Hematopoietic multipotent progenitor cell (in vitro differentiated cells): ENCODE data around the gene MS4A4A. TPM values are rescaled to one million over a fixed set of nuclear protein-coding genes. Genes with fewer than 3 reads are reported as not detected.
"Not testable (repeated sequence)": the region's sequence is repeated elsewhere in the genome, so short reads cannot be mapped to it uniquely, and the experiment has no call there.

ENCODE experiments used
- DNase-seq, 3 donors: peaks; one replicate each; pipeline ENCODE4 v3.0.0-alpha.2; 2011 to 2015; ENCODE audit warnings: low read depth in 2 of 3, low spot score in 2 of 3
- total RNA-seq: library from RNA; depleted of rRNA; stranded (reverse); fragments of >200 nt; gene quantifications from one replicate; pipeline ENCODE4 v1.2.3, GENCODE V29; 2012

Gene MS4A4A
- total RNA-seq, 1 donor = 1.1 TPM

DNA sequence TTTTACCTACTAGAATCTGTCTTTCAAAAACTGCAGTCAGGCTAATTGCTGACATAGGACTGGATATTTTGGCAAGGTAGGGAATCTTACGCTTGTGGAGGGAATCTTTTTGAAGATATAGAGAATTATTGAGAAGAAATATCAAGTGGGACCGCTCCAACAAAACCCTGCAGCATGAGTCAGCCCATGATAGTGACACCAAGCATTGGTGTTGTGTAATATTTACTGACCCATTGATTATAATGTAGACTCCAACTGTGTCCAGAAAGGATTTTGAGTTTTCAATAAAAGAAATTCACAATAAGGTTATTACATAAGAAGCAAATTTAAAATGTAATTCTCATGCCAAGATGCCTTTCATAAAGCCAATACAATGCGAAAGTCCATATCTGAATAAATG lies 20.7 kb downstream of the MS4A4A start:
- no peak for DNase-seq

DNA sequence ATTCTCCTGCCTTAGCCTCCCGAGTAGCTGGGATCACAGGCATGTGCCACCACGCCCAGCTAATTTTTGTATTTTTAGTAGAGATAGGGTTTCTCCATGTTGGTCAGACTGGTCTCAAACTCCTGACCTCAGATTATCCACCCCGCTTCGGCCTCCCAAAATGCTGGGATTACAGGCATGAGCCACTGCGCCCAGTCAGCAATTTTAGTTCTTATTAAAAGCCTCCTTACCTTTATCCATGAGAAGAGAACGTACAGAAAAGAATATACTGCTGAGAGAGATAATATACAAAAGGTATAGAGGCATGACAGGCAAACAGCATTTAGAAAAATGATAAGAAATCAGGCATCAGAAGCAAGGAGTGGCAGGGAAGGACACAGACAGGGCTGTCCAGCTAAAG lies 21.4 kb downstream of the MS4A4A start:
- DNase-seq = not testable (repeated sequence)

DNA sequence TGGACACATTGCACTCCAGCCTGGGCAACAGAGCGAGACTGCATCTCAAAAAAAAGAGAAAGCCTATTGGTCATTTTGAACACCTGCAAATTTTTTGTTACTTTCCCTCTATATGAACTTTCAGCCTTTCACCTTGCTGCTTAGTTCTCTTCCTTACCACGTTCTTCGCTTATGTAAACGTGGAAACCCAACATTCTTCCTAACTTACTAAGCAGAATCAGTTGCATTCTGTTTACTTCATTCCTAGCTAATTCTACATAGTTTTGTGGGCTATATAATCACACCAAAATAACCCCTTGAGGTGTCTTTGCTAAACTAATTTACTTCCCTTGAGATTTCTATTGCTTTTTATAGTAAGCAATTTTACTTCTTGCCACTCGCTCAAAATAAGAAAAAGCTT lies 23.2 kb downstream of the MS4A4A start:
- DNase-seq = no peak

DNA sequence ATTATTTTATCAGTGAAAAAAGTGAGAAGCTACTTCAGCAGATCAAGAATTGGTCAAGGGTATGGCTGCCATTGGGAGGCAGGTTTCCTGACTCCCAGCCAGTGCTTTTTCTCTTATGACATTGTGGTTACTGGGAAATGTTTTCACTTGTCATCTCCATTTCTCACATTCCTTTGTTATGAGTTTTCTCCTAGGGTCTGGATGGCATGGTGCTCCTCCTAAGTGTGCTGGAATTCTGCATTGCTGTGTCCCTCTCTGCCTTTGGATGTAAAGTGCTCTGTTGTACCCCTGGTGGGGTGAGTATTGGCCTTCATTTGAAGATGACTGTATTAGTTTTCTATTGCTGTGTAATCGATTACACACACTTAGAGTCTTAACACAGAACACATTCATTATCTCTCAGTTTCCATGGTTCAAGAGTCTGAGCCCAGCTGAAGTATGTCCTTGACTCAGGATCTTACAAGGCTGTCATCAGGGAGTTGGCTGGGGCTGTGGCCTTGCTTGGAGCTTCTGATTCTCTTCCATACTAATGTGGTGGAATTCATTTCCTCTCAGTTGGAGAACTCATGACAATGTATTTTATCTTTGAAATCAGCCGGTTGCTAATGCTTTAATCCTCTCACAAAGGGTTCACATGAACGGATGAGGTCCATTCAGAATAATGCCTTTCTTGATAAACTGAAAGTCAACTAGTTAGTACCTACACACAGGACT lies 25.6 kb downstream of the MS4A4A start:
- DNase-seq = no peak

DNA sequence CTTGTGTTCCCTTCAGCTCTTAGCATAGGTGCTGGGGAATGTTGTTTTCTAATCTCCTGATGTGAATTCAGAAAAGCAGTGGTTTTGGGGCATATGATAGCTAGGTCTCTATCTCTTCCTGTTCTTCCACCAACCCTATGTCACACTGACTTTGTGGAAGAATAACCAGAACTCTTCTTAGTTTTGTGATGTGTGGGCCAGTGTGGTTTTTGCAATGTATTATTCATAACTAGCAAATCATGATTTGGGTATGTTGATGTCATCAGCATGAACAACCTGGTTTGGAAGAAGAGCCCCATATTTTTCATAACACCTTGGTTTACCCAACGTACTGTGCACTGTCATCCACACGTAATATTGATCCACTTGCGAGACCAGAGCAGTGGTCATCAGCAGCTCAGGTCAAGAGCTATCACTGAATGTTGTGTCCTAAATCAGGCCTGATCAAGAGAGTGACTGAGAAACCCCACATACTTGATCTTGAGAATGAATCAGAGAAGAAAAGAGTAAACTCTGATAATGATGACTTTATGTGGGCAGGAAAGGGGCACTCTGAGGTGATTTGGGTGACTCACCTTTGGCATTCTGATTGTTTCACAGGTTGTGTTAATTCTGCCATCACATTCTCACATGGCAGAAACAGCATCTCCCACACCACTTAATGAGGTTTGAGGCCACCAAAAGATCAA lies 27.2 kb downstream of the MS4A4A start:
- DNase-seq = no peak

DNA sequence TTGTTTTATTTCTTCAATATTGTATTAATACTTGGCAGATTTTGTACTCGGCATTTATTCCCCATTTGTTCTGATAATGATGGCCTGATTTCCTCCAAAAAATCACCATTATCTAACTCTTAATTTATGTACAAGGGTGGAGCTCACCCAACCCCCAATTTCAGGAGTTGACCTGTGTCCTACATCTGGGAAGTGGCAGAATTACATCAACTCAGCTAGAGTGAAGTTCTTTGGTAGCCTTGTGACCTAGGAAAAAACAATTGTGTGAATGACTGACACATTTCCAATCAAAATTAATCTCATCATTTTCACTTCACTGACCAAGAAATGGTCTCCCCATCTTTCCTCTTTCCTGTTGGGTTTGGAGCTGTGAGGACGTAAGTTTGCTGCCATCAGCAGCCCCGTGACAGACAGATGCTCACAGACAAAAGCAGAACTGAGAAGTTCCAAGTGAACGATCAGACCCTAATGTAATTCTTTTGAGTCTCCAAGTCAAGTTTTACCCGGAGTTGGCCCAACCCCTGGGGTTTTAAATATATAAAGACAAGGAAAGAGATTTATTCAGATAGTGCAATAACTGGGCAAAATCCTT lies 30.0 kb downstream of the MS4A4A start:
- DNase-seq = no peak

DNA sequence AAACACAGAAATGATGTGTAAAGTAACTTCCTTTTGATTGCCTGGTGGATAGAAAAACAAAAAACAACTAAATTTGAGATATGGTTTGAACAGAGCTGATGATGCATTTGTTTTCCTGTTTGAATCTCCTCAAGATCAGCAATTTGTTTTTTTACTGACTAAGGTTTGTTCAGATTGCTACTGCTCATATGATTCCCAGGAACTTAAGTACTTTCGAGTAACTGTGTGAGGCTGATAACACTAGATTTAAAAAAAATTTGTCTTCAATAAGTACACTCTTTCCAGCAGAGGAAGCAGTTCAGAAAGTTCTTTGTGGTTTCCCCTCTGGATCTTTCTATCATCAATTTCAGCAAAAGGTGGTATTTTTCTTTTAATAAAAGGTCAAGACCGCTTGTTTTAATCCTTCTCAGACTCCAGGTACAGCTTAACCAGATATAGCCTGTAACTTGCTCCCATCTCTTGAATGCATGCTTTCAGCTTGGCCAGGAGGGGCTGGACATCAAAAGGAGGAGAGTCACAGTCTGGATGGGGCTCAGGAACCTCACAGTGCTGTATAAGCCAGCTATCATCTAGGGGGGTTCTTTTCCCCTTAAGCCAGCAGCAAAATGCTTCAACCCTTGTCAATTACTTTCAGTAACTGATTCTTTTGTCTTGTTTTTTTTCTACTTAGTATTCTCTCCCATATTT lies 34.3 kb downstream of the MS4A4A start:
- DNase-seq = peak in 1 of 3 donors; percentile 22

DNA sequence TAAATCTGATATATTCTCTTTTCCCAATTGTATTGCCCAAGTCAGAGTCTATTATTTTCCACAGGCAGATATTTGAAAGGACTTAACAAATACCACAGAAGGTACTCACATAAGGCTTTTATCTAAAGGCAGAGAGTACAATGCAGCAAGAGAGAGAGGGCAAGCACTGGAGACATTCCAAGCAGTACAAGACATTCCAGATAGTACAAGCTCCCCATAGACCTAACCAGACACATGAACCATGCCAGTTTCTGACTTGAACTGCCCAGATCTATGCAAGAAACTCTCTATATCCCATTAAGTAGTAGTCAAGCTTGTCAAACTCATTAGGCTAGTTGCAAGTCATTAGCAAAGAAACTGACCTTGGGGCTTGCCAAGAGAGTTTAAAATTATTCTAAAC lies 35.4 kb downstream of the MS4A4A start:
- DNase-seq = no peak

DNA sequence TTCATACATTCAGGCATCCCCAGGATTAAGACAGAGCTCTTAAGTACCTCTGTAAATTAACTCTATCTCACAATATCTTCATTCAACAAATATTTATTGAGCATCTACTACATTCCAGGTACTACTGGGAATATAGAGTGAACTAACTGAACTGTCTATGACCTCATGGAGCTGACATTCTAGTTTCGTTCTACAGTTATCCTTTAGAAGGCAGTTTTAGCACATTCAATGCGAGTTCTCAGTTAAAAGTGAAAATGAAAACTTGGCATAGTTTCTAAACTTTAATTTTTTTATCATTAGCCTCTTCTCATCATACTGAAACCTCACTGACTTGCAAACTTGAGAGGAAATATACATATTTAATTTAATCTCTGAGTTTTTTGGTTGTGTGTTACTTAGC lies 35.9 kb downstream of the MS4A4A start:
- no peak for DNase-seq

DNA sequence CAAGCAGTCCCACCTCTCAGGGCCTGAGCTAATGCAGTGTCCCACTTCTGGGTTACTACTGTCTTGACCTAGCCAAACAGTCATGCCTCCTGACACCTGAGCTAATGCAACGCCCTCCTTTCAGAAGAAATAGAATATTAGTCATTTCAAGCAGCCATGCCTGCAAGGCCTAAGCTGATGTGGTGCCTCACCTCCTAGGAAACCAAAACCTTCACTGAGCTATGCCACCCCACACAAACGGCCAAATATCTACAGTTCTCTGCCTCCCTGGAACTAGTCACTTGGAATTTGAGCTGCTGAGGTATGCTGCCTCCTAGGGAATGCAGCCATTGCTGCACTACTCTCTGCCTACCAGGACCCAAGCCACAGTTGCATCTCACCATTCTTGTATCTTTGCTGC lies 38.3 kb downstream of the MS4A4A start:
- DNase-seq = no peak

DNA sequence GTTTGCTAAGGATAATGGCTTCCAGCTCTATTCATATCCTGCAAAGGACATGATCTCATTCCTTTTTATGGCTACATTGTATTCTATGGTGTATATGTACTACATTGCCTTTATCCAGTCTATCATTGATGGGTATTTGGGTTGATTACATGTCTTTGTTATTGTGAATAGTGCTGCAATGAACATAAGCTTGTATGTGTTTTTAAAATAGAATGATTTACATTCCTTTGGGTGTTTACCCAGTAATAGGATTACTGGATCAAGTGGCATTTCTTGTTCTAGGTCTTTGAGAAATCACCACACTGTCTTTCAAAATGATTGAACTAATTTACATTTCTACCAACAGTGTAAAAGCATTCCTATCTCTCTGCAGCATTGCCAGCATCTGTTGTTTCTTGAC lies 40.6 kb downstream of the MS4A4A start:
- DNase-seq = no peak

DNA sequence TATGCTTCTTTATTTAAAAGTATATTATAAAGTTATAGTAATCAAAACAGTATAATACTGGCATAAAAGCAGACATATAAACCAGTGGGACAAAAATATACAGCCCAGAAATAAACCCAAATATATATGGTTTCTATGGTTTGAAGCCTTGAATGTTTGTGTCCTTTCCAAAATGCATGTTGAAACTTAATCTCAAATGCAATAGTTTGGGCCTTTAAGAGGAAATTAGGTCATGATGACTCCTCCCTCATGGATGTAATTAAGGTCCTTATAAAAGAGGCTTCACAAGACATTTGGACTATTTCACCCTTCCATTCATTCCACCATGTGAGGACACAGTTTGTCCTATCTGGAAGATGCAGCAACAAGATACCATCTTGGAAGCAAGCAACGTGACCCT lies 46.5 kb downstream of the MS4A4A start, which contains the start of gene MS4A6E:
TSS of gene MS4A6E (plus strand) at position 301 of the 400 bp plus-strand sequence. CDS start 7,641 bp downstream, outside the sequence.
- DNase-seq = no peak

DNA sequence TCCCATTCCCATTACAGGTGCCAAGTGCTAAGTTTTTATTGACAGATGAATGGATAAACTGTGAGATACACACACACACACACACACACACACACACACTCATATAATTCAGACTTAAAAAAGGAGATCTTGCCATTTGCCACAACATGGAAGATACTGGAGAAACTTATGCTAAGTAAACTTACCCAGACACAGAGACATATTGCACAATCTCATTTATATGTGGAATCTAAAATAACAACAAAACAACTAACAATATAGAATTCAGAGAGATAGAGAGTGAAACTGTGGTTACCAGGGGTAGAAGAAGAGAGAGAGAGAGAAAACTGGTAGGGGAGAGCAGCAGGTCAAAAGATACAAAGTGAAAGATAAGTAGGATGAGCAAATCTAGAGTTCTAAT lies 48.0 kb downstream of the MS4A4A start:
- no peak for DNase-seq

DNA sequence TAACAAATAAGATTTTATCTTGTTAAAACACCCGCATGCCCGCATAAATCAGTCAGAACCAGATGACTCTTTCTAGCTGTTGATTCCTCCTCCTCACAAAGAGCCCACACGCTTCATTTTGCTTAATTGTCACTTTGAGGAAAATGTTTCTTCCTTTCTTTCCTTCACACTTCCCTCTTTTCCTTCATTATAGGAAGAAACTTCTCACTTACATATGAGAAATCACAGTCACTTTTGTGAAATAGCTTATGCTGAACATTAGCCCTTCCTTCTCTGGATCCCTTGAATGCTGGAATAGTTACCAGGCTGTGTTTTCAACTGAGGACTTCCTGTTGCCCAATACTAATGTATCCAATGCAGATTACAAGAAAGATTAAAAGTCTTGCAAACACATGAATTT lies 52.4 kb downstream of the MS4A4A start:
- no peak for DNase-seq

DNA sequence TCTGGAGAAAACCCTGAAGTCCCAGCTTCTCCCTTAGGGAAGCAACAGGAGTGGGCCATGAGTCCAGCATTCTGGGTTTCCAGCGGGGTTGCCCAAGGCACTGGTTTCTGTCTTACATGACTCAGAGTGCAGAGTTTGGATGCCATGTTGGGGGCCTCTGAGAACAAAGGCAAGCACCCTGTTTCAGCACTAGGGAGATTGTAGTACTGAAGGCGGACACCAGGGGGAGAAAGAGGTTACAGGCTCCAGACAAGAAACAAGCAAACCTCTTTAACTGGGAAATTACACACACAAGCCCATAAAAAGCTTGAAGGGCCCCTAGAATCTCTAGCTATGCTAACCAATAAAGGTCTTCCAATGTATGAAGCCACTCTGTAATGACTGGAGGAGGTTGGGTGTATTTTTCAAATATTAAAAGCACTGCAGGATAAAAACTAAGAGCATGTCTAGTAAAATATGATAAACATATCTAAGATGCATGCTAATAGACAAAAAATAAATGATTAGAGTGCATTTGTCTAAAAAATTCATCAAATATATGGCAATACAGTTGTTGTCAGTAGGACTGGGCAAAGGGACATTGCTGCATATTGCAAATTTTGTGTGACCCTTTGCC lies 53.6 kb downstream of the MS4A4A start:
- DNase-seq = peak; percentile 7 to 86 (median 76)

DNA sequence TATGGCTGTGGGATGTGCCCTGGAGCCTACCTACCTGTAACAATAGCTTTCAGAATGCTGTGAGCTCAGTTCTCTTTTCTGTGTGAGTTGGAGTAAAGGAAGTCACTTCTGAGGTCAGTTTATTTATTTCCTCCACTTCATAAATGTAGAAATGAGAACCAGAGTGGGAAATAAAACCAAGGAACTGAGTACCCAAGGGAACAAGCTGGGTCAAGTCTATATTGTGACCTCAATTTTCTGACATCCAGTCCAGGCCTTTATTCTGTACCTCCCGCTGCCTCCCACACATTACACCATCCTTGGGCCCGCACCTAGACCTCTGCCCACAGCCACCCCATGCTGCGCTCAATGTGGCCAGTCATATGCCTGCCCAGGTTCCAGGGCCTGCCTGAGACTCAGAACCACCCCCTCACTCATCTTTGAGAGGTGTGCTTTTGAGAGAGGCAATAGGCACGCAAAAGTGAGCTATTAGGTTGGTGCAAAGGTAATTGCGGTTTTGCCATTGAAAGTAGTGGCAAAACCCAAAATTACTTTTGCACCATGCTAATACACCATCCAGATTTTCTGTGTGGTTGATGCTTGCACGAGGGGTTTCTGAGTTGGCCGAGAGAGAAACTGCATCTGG lies 56.4 kb downstream of the MS4A4A start:
- DNase-seq = no peak

DNA sequence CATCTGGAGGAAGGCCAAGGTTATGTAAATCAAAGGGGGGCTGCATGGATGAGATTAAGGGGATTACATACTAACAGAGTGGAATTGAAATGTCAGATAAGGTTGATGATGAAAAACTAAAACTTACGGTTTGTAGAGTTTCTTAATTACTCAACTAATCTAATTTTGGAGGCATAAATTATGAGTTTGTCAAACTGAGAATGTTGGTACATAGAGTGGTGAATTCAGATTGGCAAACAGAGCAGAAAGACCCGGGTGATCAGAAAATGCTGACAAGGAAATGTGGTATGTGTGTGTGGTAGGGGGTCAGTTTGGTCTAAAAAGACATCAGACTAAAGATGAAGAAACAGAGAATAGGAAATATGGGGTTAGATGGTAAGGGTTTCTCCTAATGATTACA lies 57.6 kb downstream of the MS4A4A start:
- DNase-seq = no peak

DNA sequence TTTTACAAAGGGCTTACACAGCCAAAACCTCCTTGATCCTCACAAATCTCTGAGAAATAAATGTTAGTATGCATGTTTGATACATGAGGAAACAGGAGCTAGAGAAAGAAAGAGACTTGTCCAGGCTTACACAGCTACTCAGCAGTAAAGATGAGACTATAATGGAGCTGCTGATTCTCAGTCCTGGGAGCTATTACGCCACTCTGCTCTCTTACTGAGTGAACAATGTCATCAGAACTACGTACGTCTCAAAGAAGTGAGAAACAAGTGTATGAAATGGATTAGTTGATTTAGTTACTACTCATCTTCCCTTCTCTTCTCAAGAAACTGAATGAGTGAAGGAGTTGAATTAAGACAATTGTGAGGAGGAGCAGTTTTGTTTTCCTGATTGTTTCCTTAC lies 58.9 kb downstream of the MS4A4A start:
- DNase-seq = no peak

DNA sequence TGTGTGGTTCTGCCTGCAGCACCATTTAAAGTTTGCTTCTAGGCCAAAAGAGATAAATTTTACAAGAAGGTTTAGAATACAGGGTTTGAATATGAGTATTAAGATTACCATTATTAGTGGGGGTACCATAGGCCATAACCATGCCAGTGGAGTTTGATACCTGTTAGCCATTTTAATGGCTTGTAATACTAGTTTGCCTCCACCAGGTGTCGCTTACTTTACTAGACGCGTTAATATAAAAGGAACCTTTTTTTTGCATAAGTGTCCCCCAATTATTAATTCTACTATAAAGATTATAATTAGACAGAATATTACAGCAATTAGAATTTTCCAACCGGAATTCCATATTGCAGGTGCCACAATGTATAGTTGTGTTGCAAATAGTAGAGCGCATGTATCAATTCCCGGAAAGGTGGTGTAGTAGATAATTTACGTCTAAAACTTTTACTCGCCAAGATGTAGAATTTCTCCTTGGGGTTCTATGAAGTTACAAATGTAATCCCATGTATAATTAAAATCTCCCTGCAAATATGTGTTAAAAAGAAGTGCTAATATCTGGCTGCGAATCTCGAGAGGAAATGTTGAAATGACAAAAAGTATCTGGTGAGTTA lies 62.7 kb downstream of the MS4A4A start:
- peak in 1 of 3 donors; percentile 66 for DNase-seq

DNA sequence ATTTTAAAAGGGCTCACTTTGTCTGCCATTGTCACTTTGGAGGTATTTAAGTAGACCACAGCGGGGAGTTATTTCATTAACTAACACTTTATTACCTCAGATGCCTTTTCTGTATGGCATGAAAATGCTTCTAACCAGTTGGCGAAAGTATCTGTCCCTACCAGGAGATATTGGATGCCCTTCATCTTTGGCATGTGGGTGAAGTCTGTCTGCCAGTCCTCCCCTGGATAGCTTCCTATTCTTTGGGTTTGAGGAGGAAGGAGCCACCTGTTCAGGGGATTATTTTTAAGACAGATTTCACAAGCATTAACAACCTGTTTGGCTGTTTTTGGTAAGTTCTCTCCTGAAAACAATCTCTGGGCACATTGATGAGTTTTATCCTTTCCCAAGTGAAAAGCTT lies 63.7 kb downstream of the MS4A4A start:
- no peak for DNase-seq
